ENCODE measurements around the gene HOXB4. TPM values are rescaled to one million over a fixed set of nuclear protein-coding genes. Genes with fewer than 3 reads are reported as not detected.
A peak's percentile ranks its signal among the peaks of the same experiment; 100 is the strongest.

HOXB4 gene
- total and polyA plus RNA-seq, 4 donors: 6.0 to 16.6 (median 10.0) TPM

GRCh38 chr17:48568499-48569239, 9.5 kb downstream of the HOXB4 start:
- Histone ChIP-seq H3K27me3 (ENCODE audit: control insufficient read depth, insufficient read depth, low read length) (no peaks in the 10 kb centered on the region), H3K27ac (ENCODE audit: low read depth, low read length) (peak overlapping the region; percentile 99)

GRCh38 chr17:48567646-48568354, 10.3 kb downstream of the HOXB4 start:
- no peak for DNase-seq (ENCODE audit: low read depth in 4 of 6, low spot score in 6 of 6)
- Histone ChIP-seq H3K4me1 (ENCODE audit: control insufficient read depth, insufficient read depth, low read length) (peaks cover 83% of the 10 kb centered on the region), H3K9me3 (ENCODE audit: control insufficient read depth, insufficient read depth, low read length) (no peaks in the 10 kb centered on the region), H3K27me3 (ENCODE audit: control insufficient read depth, insufficient read depth, low read length) (no peaks in the 10 kb centered on the region), H3K4me3 (ENCODE audit: low read depth, low read length) (peak overlapping the region; percentile 46), H3K36me3 (ENCODE audit: control insufficient read depth, insufficient read depth, low read length) (peaks cover 33% of the 10 kb centered on the region), H3K27ac (ENCODE audit: low read depth, low read length) (peak overlapping the region; percentile 99)
- 0% methylated on average over 1 of the region's 2 CpGs for WGBS (ENCODE audit: insufficient coverage)

More at GRCh38 chr17:48568499-48569239, 9.5 kb downstream of the HOXB4 start:
- whole genome bisulfite sequencing (ENCODE audit: insufficient coverage): 2% methylated on average over 10 of the region's 33 CpGs
- H3K4me3 ChIP-seq (ENCODE audit: low read depth, low read length): peak overlapping the region; percentile 46
- H3K9me3 ChIP-seq (ENCODE audit: control insufficient read depth, insufficient read depth, low read length): no peaks in the 10 kb centered on the region
- H3K36me3 ChIP-seq (ENCODE audit: control insufficient read depth, insufficient read depth, low read length): peaks cover 30% of the 10 kb centered on the region
- H3K4me1 ChIP-seq (ENCODE audit: control insufficient read depth, insufficient read depth, low read length): peaks cover 83% of the 10 kb centered on the region
- peak in 2 of 6 donors; percentile 44 to 95 for DNase-seq (ENCODE audit: low read depth in 4 of 6, low spot score in 6 of 6)

GRCh38 chr17:48567209-48567608, 10.9 kb downstream of the HOXB4 start:
- peaks cover 83% of the 10 kb centered on the region for H3K4me1 ChIP-seq (ENCODE audit: control insufficient read depth, insufficient read depth, low read length)
- peak overlapping the region; percentile 99 for H3K27ac ChIP-seq (ENCODE audit: low read depth, low read length)
- H3K9me3 ChIP-seq (ENCODE audit: control insufficient read depth, insufficient read depth, low read length): no peaks in the 10 kb centered on the region
- H3K36me3 ChIP-seq (ENCODE audit: control insufficient read depth, insufficient read depth, low read length): peaks cover 28% of the 10 kb centered on the region
- WGBS (ENCODE audit: insufficient coverage): 21% methylated on average over 6 of the region's 6 CpGs
- H3K27me3 ChIP-seq (ENCODE audit: control insufficient read depth, insufficient read depth, low read length): no peaks in the 10 kb centered on the region
- peak overlapping the region; percentile 20 for H3K4me3 ChIP-seq (ENCODE audit: low read depth, low read length)
- DNase-seq (ENCODE audit: low read depth in 4 of 6, low spot score in 6 of 6): no peak

GRCh38 chr17:48566717-48567116, 11.4 kb downstream of the HOXB4 start:
- no peak for DNase-seq (ENCODE audit: low read depth in 4 of 6, low spot score in 6 of 6)
- no peaks in the 10 kb centered on the region for H3K27me3 ChIP-seq (ENCODE audit: control insufficient read depth, insufficient read depth, low read length)
- H3K27ac ChIP-seq (ENCODE audit: low read depth, low read length): peak overlapping the region; percentile 99
- H3K36me3 ChIP-seq (ENCODE audit: control insufficient read depth, insufficient read depth, low read length): peaks cover 27% of the 10 kb centered on the region
- H3K4me3 ChIP-seq (ENCODE audit: low read depth, low read length): peak overlapping the region; percentile 20
- H3K9me3 ChIP-seq (ENCODE audit: control insufficient read depth, insufficient read depth, low read length): no peaks in the 10 kb centered on the region
- H3K4me1 ChIP-seq (ENCODE audit: control insufficient read depth, insufficient read depth, low read length): peaks cover 85% of the 10 kb centered on the region
- no CpG with 5 or more reads among the region's 2 CpGs for WGBS (ENCODE audit: insufficient coverage)

- Histone ChIP-seq H3K9me3 (ENCODE audit: control insufficient read depth, insufficient read depth, low read length) (no peaks in the 10 kb centered on the region), H3K27ac (ENCODE audit: low read depth, low read length) (peak overlapping the region; percentile 99), H3K27me3 (ENCODE audit: control insufficient read depth, insufficient read depth, low read length) (no peaks in the 10 kb centered on the region), H3K4me1 (ENCODE audit: control insufficient read depth, insufficient read depth, low read length) (peaks cover 85% of the 10 kb centered on the region), H3K36me3 (ENCODE audit: control insufficient read depth, insufficient read depth, low read length) (peaks cover 25% of the 10 kb centered on the region), H3K4me3 (ENCODE audit: low read depth, low read length) (peak overlapping the region; percentile 20)
- DNase-seq (ENCODE audit: low read depth in 4 of 6, low spot score in 6 of 6): peak in 1 of 6 donors; percentile 86
- 16% methylated on average over 2 of the region's 4 CpGs for whole genome bisulfite sequencing (ENCODE audit: insufficient coverage)
Observed at GRCh38 chr17:48565925-48566710, 12.0 kb downstream of the HOXB4 start.

- peak overlapping the region; percentile 99 for H3K27ac ChIP-seq (ENCODE audit: low read depth, low read length)
- peaks cover 85% of the 10 kb centered on the region for H3K4me1 ChIP-seq (ENCODE audit: control insufficient read depth, insufficient read depth, low read length)
- H3K36me3 ChIP-seq (ENCODE audit: control insufficient read depth, insufficient read depth, low read length): peaks cover 26% of the 10 kb centered on the region
- peak overlapping the region; percentile 48 for H3K4me3 ChIP-seq (ENCODE audit: low read depth, low read length)
- H3K27me3 ChIP-seq (ENCODE audit: control insufficient read depth, insufficient read depth, low read length): no peaks in the 10 kb centered on the region
- no peaks in the 10 kb centered on the region for H3K9me3 ChIP-seq (ENCODE audit: control insufficient read depth, insufficient read depth, low read length)
- WGBS (ENCODE audit: insufficient coverage): no CpG with 5 or more reads among the region's 2 CpGs
- DNase-seq (ENCODE audit: low read depth in 4 of 6, low spot score in 6 of 6): no peak
Observed at GRCh38 chr17:48565022-48565554, 13.1 kb downstream of the HOXB4 start.

- H3K9me3 ChIP-seq (ENCODE audit: control insufficient read depth, insufficient read depth, low read length): no peaks in the 10 kb centered on the region
- H3K27ac ChIP-seq (ENCODE audit: low read depth, low read length): peak overlapping the region; percentile 99
- H3K27me3 ChIP-seq (ENCODE audit: control insufficient read depth, insufficient read depth, low read length): no peaks in the 10 kb centered on the region
- peaks cover 32% of the 10 kb centered on the region for H3K36me3 ChIP-seq (ENCODE audit: control insufficient read depth, insufficient read depth, low read length)
- peak overlapping the region; percentile 48 for H3K4me3 ChIP-seq (ENCODE audit: low read depth, low read length)
- DNase-seq (ENCODE audit: low read depth in 4 of 6, low spot score in 6 of 6): peak in 1 of 6 donors; percentile 66
- peaks cover 91% of the 10 kb centered on the region for H3K4me1 ChIP-seq (ENCODE audit: control insufficient read depth, insufficient read depth, low read length)
- WGBS (ENCODE audit: insufficient coverage): 4% methylated on average over 69 of the region's 73 CpGs
Observed at GRCh38 chr17:48564188-48565021, 13.7 kb downstream of the HOXB4 start.

GRCh38 chr17:48563867-48564187, 14.3 kb downstream of the HOXB4 start:
- no peak for DNase-seq (ENCODE audit: low read depth in 4 of 6, low spot score in 6 of 6)
- peak overlapping the region; percentile 30 for H3K4me3 ChIP-seq (ENCODE audit: low read depth, low read length)
- H3K9me3 ChIP-seq (ENCODE audit: control insufficient read depth, insufficient read depth, low read length): no peaks in the 10 kb centered on the region
- 2% methylated on average over 10 of the region's 10 CpGs for WGBS (ENCODE audit: insufficient coverage)
- H3K27me3 ChIP-seq (ENCODE audit: control insufficient read depth, insufficient read depth, low read length): no peaks in the 10 kb centered on the region
- H3K36me3 ChIP-seq (ENCODE audit: control insufficient read depth, insufficient read depth, low read length): peaks cover 32% of the 10 kb centered on the region
- peak overlapping the region; percentile 99 for H3K27ac ChIP-seq (ENCODE audit: low read depth, low read length)
- peaks cover 93% of the 10 kb centered on the region for H3K4me1 ChIP-seq (ENCODE audit: control insufficient read depth, insufficient read depth, low read length)

Data from spinal cord (tissue), 10 donors.